Tibial nerve (tissue), 4 donors: ENCODE results near the gene KCNQ1. TPM values are rescaled to one million over a fixed set of nuclear protein-coding genes. Genes with fewer than 3 reads are reported as not detected.

Experiments used
- DNase-seq, 2 donors: peaks; one replicate each; pipeline ENCODE4 v3.0.0-alpha.2; 2019; ENCODE audit warnings: low spot score in 2 of 2
- H3K27ac ChIP-seq, 4 donors: fragments of 200-600 bp; sonication (generic) in 3 of 4; one replicate each; pipeline ENCODE4 v1.5.1; 2017 to 2019; ENCODE audit warnings: mild to moderate bottlenecking in 1 of 4
- H3K27me3 ChIP-seq, 2 donors: fragments of 200-600 bp; sonication (generic) in 1 of 2; one replicate each; pipeline versions ENCODE4 v1.5.1 to v1.6.0; 2017 to 2019
- H3K36me3 ChIP-seq, 3 donors: fragments of 200-600 bp; sonication (generic); one replicate each; pipeline ENCODE4 v1.5.1; 2018 to 2019
- H3K4me1 ChIP-seq, 4 donors: fragments of 200-600 bp; sonication (generic) in 3 of 4; one replicate each; pipeline ENCODE4 v1.5.1; 2017 to 2019
- H3K4me3 ChIP-seq, 4 donors: fragments of 200-600 bp; sonication (generic) in 3 of 4; one replicate each; pipeline ENCODE4 v1.5.1; 2017 to 2019; ENCODE audit warnings: mild to moderate bottlenecking in 1 of 4, moderate library complexity in 1 of 4
- H3K9me3 ChIP-seq, 4 donors: fragments of 200-600 bp; sonication (generic) in 3 of 4; one replicate each; pipeline ENCODE4 v1.5.1; 2017 to 2019
- EP300 ChIP-seq, 2 donors: sonication (generic); formaldehyde crosslinking; IDR thresholded peaks; one replicate each; pipeline ENCODE4 v1.6.1; 2017; ENCODE audit warnings: antibody characterized with exemption in 2 of 2, mild to moderate bottlenecking in 1 of 2
- POLR2A ChIP-seq, 2 donors: fragments of 450-650 bp; IDR thresholded peaks; one replicate each; pipeline ENCODE4 v1.6.1; 2017; ENCODE audit warnings: antibody characterized with exemption in 2 of 2, mild to moderate bottlenecking in 2 of 2, moderate library complexity in 2 of 2
- WGBS, 2 donors: methylation state at CpG; one replicate each; pipeline ENCODE4 v1.1.5; 2018; 5-methylcytosine and 5-hydroxymethylcytosine counted together
- total RNA-seq, 4 donors: library from RNA; depleted of rRNA; stranded (reverse); fragments of >200 nt; gene quantifications; one replicate each; pipeline ENCODE4 v1.1.0, GENCODE V29; 2016
- TF ChIP-seq, protein P1 (sequence below), 5 experiments: fragments of 200-600 bp in 3 of 5; fragments of 450-650 bp in 2 of 5; sonication (generic) in 3 of 5; IDR thresholded peaks; one replicate each; pipeline ENCODE4 v1.5.1; 2016 to 2019; ENCODE audit warnings: antibody characterized with exemption in 5 of 5, mild to moderate bottlenecking in 3 of 5, moderate library complexity in 2 of 5

The KCNQ1 gene
- total RNA-seq, 4 donors from 2014 or later = 3.5 to 11.4 (median 7.5) TPM

DNA sequence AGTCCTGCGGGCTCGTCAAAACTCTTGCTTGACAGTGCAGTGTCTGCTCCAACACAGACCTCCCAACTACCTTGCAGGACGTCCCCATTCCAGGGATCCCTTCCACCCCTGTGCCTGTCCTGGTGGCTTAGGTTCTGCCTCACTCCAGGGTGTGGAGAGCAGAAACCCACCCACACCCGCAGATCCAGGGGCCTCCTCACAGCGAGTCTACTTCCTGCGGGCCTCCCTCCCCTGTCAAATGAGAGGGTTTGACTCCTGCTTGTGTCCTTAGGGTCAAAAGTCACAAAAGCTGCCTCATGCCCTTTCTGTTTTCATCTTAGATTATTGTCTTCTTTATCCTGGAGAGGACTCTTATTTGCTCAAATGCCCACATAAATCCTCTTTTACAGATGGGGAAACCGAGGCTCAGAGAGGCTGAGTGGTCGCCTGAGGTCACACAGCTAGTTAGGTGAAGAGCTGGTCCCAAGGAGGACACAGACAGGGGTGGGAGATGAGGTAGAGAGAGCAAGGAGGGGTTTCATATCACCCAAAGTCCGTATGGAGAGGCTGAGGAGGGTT is 336.1 kb downstream of the KCNQ1 start:
- Histone ChIP-seq H3K4me1 (peaks cover 0 to 44% (median 18%) of the 10 kb centered on the region in 4 donors), H3K4me3 (no peak overlapping the region), H3K27ac (no peak overlapping the region), H3K9me3 (peaks cover 0 to 5% (median 0%) of the 10 kb centered on the region in 4 donors), H3K27me3 (no peaks in the 10 kb centered on the region), H3K36me3 (no peaks in the 10 kb centered on the region)
- 63 to 71% methylated on average over 9 of the region's 9 CpGs for WGBS, 2 donors
- TF ChIP-seq, protein P1, sequence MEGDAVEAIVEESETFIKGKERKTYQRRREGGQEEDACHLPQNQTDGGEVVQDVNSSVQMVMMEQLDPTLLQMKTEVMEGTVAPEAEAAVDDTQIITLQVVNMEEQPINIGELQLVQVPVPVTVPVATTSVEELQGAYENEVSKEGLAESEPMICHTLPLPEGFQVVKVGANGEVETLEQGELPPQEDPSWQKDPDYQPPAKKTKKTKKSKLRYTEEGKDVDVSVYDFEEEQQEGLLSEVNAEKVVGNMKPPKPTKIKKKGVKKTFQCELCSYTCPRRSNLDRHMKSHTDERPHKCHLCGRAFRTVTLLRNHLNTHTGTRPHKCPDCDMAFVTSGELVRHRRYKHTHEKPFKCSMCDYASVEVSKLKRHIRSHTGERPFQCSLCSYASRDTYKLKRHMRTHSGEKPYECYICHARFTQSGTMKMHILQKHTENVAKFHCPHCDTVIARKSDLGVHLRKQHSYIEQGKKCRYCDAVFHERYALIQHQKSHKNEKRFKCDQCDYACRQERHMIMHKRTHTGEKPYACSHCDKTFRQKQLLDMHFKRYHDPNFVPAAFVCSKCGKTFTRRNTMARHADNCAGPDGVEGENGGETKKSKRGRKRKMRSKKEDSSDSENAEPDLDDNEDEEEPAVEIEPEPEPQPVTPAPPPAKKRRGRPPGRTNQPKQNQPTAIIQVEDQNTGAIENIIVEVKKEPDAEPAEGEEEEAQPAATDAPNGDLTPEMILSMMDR (IDR thresholded peaks at IDR 0.05) = no peak
- no peak for TF ChIP-seq EP300 (IDR thresholded peaks at IDR 0.05)
- TF ChIP-seq POLR2A (IDR thresholded peaks at IDR 0.05) = no peak
- DNase-seq = peak in 1 of 2 donors; percentile 2

DNA sequence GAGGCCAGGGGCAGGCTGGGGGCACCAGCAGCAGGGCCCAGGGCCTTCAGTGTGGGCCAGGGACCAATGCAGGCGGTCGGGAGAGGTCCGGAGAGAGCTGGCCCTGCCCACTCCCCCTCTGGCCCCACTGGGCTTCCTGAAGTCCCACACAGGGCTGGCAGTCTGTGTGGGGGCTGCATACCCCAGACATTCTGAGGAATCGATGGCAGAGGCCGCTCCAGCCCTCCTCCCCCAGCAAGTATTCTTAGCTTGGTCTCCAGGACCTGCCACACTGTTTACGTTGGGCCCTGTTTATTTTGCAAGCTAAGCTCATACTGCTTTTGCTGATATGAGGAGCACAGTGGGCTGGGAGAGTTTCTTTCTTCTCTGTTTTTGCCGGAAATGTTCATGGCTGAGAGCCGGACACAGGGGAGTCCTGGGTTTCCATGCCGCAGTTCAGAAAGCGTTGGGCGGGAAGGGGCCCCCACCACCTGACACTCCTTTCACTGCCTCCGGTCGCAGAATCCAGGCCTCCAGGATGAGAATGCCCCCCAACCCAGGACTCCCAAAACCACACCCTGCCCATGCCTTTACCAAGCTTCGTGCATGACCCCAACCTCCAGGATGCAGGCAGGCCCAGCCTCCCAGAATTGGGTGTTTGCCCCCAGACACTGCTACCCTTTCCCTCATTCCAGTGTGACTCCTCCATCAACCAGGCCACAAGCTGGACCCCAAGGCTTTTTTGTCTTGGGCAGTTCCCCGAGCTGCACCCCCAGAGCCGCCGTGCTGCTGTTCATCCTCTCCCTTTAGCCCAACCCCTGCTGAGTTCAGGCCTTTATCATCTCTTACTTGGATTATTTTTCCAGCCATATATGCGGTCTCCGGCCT is 336.8 kb downstream of the KCNQ1 start:
- Histone ChIP-seq H3K27ac (no peak overlapping the region), H3K4me3 (no peak overlapping the region), H3K36me3 (no peaks in the 10 kb centered on the region), H3K9me3 (peaks cover 0 to 11% (median 0%) of the 10 kb centered on the region in 4 donors), H3K27me3 (no peaks in the 10 kb centered on the region), H3K4me1 (peaks cover 0 to 44% (median 18%) of the 10 kb centered on the region in 4 donors)
- peak in 1 of 2 donors; percentile 8 for DNase-seq
- TF ChIP-seq EP300 (IDR thresholded peaks at IDR 0.05) (no peak), POLR2A (IDR thresholded peaks at IDR 0.05) (no peak)
- TF ChIP-seq, protein P1 (IDR thresholded peaks at IDR 0.05) = no peak
- 73 to 75% methylated on average over 17 to 19 of the region's 19 CpGs for WGBS, 2 donors

DNA sequence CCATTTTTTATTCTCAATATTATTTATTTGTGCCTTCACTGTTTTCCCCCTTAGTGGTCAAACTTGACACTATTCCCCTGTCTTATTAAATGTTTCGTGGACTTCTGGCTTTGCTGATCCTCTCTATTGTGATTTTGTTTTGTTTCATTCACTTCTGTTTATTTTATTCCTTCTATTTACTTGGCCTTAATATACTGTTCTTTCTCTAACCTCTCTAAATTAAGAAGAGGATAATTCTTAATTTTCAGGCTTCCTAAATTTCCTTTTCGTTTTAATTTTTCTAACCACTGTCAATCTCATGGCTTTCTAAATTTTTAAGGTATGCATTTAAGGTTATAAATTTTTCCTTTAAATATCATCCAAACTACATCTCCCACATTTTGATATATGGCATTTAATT is 338.0 kb downstream of the KCNQ1 start:
- WGBS, 2 donors = 91 to 94% methylated on average over 2 of the region's 2 CpGs
- Histone ChIP-seq H3K36me3 (no peaks in the 10 kb centered on the region), H3K27ac (no peak overlapping the region), H3K9me3 (peaks cover 0 to 11% (median 0%) of the 10 kb centered on the region in 4 donors), H3K4me1 (peaks cover 0 to 33% (median 17%) of the 10 kb centered on the region in 4 donors), H3K4me3 (no peak overlapping the region), H3K27me3 (no peaks in the 10 kb centered on the region)
- TF ChIP-seq EP300 (IDR thresholded peaks at IDR 0.05) (no peak), POLR2A (IDR thresholded peaks at IDR 0.05) (no peak)
- TF ChIP-seq, protein P1 (IDR thresholded peaks at IDR 0.05) = no peak
- DNase-seq = no peak

DNA sequence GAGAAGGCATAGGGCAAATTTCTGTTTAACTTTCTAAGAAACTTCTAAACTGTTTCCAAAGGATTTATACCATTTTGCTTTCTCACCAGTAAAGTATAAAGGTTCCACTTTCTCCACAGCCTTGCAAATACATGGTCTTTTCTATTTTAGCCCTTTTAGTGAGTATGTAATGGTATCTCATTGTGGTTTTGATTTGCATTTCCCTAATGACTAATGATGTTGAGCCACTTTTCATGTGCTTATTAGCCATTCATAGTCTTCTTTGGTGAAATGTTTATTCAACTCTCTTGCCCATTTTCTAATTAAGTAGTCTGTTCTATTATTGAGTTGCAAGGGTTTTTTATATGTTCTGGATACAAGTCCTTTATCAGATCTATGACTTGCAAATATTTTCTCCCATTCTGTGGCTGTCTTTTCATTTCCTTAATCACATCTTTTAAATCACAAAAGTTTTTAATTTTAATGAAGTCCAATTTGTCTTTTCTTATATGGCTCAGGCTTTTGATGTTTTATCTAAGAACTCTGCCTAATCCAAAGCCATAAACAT is 338.8 kb downstream of the KCNQ1 start:
- TF ChIP-seq EP300 (IDR thresholded peaks at IDR 0.05) (no peak), POLR2A (IDR thresholded peaks at IDR 0.05) (no peak)
- TF ChIP-seq, protein P1 (IDR thresholded peaks at IDR 0.05) = no peak
- DNase-seq = no peak
- H3K4me3 ChIP-seq = no peak overlapping the region
- H3K27ac ChIP-seq = no peak overlapping the region
- H3K4me1 ChIP-seq = peaks cover 0 to 25% (median 10%) of the 10 kb centered on the region in 4 donors
- no peaks in the 10 kb centered on the region for H3K36me3 ChIP-seq
- H3K27me3 ChIP-seq = no peaks in the 10 kb centered on the region
- peaks cover 0 to 11% (median 0%) of the 10 kb centered on the region in 4 donors for H3K9me3 ChIP-seq

DNA sequence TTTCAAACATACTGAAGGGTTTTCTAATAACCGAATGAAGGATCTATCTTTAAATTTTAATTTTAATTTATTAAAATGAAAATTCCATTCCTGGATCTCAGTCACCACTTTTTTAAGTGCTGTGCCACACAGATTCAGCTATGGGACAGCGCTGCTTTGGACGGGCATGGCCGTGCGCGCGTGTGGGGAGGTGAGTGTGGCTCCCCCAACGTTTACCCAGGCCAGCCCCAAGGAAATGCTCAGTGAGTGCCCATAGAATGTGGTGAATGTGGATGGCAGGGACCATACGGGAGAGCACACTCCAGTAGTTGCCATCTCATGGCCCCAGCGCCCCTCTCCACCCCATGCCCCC is 343.0 kb downstream of the KCNQ1 start:
- Histone ChIP-seq H3K27me3 (no peaks in the 10 kb centered on the region), H3K4me3 (no peak overlapping the region), H3K9me3 (peaks cover 0 to 11% (median 0%) of the 10 kb centered on the region in 4 donors), H3K4me1 (peaks cover 0 to 16% (median 3%) of the 10 kb centered on the region in 4 donors), H3K27ac (no peak overlapping the region), H3K36me3 (no peaks in the 10 kb centered on the region)
- no peak for DNase-seq
- TF ChIP-seq, protein P1 (IDR thresholded peaks at IDR 0.05) = no peak
- TF ChIP-seq EP300 (IDR thresholded peaks at IDR 0.05) = no peak
- TF ChIP-seq POLR2A (IDR thresholded peaks at IDR 0.05) = no peak
- WGBS, 2 donors = 88 to 91% methylated on average over 9 to 10 of the region's 10 CpGs
